HepG2 (cell line): ENCODE data around the gene ZC3H7B. TPM values are rescaled to one million over a fixed set of nuclear protein-coding genes. Genes with fewer than 3 reads are reported as not detected.
A peak's percentile ranks its signal among the peaks of the same experiment; 100 is the strongest.

Experiments
- ATAC-seq: fragments of 200-7000 bp; cut with Tn5 transposase; 3 replicates; pipeline ENCODE4 v1.9.1; 2020; ENCODE audit warnings: mild to moderate bottlenecking, moderate library complexity
- BruUV-seq: library from RNA; stranded (reverse); fragments of 400-500 nt; replicated peaks from 2 replicates; lab custom pipeline; 2021; lab: Mats Ljungman, UMichigan
- CTCF ChIA-PET: fragments of 300-600 bp; formaldehyde crosslinking; extraction: SDS; loops from one replicate; lab custom pipeline; 2021; ENCODE audit warnings: low total read pairs, inconsistent platforms, low intra/inter-chr PET ratio; lab: Yijun Ruan, JAX
- POLR2A ChIA-PET: fragments of 350-600 bp; sonication (Branson Sonifier 250); formaldehyde crosslinking; loops from one replicate; lab custom pipeline; 2020; ENCODE audit warnings: antibody characterized with exemption, inconsistent platforms; lab: Yijun Ruan, JAX
- DNase-seq: peaks from one replicate; pipeline ENCODE4 v3.0.0-alpha.2; 2015; ENCODE audit warnings: low spot score
- FAIRE-seq: peaks from 3 replicates; lab custom pipeline; 2011; peaks lifted over from hg19 to GRCh38; lab: Jason Lieb, UNC
- H2AFZ ChIP-seq: one replicate; pipeline ENCODE4 v1.6.1; 2011; ENCODE audit warnings: low read length, inconsistent platforms
- H3K27ac ChIP-seq: fragments of 300-600 bp; 3 replicates; pipeline ENCODE4 v1.8.0; 2011; ENCODE audit warnings: mixed run types, mild to moderate bottlenecking, mixed read lengths, low read length, inconsistent platforms; ENCODE audit not compliant: insufficient read depth; ENCODE audit errors: extremely low read length
- H3K27me3 ChIP-seq, 2 experiments: fragments of 200-600 bp in 1 of 2; 2 replicates in 1 of 2; 3 replicates in 1 of 2; pipeline versions ENCODE4 v1.6.0 to v1.8.0; 2011; ENCODE audit warnings: low read length in 2 of 2, mild to moderate bottlenecking in 2 of 2, moderate library complexity in 2 of 2, inconsistent platforms in 1 of 2; ENCODE audit not compliant: insufficient read depth in 2 of 2, control insufficient read depth in 1 of 2
- H3K36me3 ChIP-seq, 2 experiments: fragments of 200-600 bp in 1 of 2; replicated peaks in 1 of 2; 2 replicates in 1 of 2; 3 replicates in 1 of 2; pipeline versions ENCODE4 v1.5.1 to v1.8.0; 2011; ENCODE audit warnings: low read length in 2 of 2, inconsistent platforms in 1 of 2; ENCODE audit not compliant: insufficient read depth in 2 of 2, control insufficient read depth in 1 of 2
- H3K4me1 ChIP-seq: 2 replicates; pipeline ENCODE4 v1.5.1; 2012; ENCODE audit warnings: low read length, inconsistent platforms; ENCODE audit not compliant: insufficient read depth
- H3K4me2 ChIP-seq: 2 replicates; pipeline ENCODE4 v1.6.0; 2011; ENCODE audit warnings: low read depth, low read length, inconsistent platforms
- H3K4me3 ChIP-seq, 3 experiments: fragments of 200-600 bp in 1 of 3; sonication (generic), shearing (Covaris generic) in 1 of 3; replicated peaks in 1 of 3; 2 replicates each; pipeline ENCODE4 v1.5.1; 2011 to 2016; ENCODE audit warnings: low read length in 3 of 3, inconsistent platforms in 2 of 3, low read depth in 2 of 3, mild to moderate bottlenecking in 2 of 3, control low read depth in 1 of 3, mixed read lengths in 1 of 3; ENCODE audit not compliant: insufficient read depth in 1 of 3
- H3K79me2 ChIP-seq: one replicate; pipeline ENCODE4 v1.6.1; 2011; ENCODE audit warnings: low read length, inconsistent platforms; ENCODE audit not compliant: insufficient read depth
- H3K9ac ChIP-seq: 2 replicates; pipeline ENCODE4 v1.6.0; 2011; ENCODE audit warnings: mild to moderate bottlenecking, low read depth, low read length, inconsistent platforms; ENCODE audit not compliant: insufficient read depth
- H3K9me3 ChIP-seq: 2 replicates; pipeline ENCODE4 v1.5.1; 2012; ENCODE audit warnings: mild to moderate bottlenecking, low read length
- H4K20me1 ChIP-seq: 2 replicates; pipeline ENCODE4 v1.6.0; 2011; ENCODE audit warnings: inconsistent platforms, mild to moderate bottlenecking, low read length, moderate library complexity; ENCODE audit not compliant: insufficient read depth
- HOXA7 ChIP-seq: sonication (generic); formaldehyde crosslinking; IDR thresholded peaks from 2 replicates; pipeline ENCODE4 v1.8.1; 2022; ENCODE audit warnings: mild to moderate bottlenecking, missing genetic modification reagents, moderate library complexity
- NFKB2 ChIP-seq: sonication (generic); formaldehyde crosslinking; IDR thresholded peaks from 2 replicates; pipeline ENCODE4 v1.4.0; 2020; ENCODE audit warnings: missing genetic modification reagents, borderline replicate concordance
- NR2F1 ChIP-seq, 2 experiments: fragments of 450-650 bp in 1 of 2; formaldehyde crosslinking in 1 of 2; IDR thresholded peaks; 2 replicates each; pipeline versions ENCODE4 v1.5.0 to v1.6.1; 2016 to 2020; ENCODE audit warnings: mild to moderate bottlenecking in 1 of 2, missing compliant biosample characterization in 1 of 2, missing genetic modification reagents in 1 of 2, moderate library complexity in 1 of 2
- POGK ChIP-seq: sonication (generic); formaldehyde crosslinking; conservative IDR thresholded peaks from 2 replicates; pipeline ENCODE4 v1.8.0; 2022; ENCODE audit warnings: mild to moderate bottlenecking, moderate library complexity, missing genetic modification reagents
- PRMT3 ChIP-seq: sonication (generic); formaldehyde crosslinking; IDR thresholded peaks from 2 replicates; pipeline ENCODE4 v1.8.1; 2022; ENCODE audit warnings: low read depth, mild to moderate bottlenecking, moderate library complexity, missing genetic modification reagents, borderline replicate concordance
- SOX5 ChIP-seq: IDR thresholded peaks from 2 replicates; pipeline ENCODE4 v1.6.1; 2016; ENCODE audit warnings: borderline replicate concordance
- SRY ChIP-seq: sonication (generic); formaldehyde crosslinking; IDR thresholded peaks from 2 replicates; pipeline ENCODE4 v1.8.0; 2022; ENCODE audit warnings: mild to moderate bottlenecking, missing genetic modification reagents
- TGIF2 ChIP-seq: IDR thresholded peaks from 2 replicates; pipeline ENCODE4 v1.6.1; 2016; ENCODE audit warnings: control low read depth, missing compliant biosample characterization
- ZC3H13 ChIP-seq: sonication (generic); formaldehyde crosslinking; IDR thresholded peaks from 2 replicates; pipeline ENCODE4 v1.8.1; 2023; ENCODE audit warnings: mild to moderate bottlenecking, missing genetic modification reagents, moderate library complexity
- ZNF276 ChIP-seq: sonication (generic); formaldehyde crosslinking; IDR thresholded peaks from 2 replicates; pipeline ENCODE4 v1.4.0; 2020; ENCODE audit warnings: mild to moderate bottlenecking, low read depth, missing genetic modification reagents
- WGBS: methylation state at CpG from one replicate; pipeline ENCODE4 v1.1.6; 2017; ENCODE audit warnings: low lambda C conversion rate; 5-methylcytosine and 5-hydroxymethylcytosine counted together
- in situ Hi-C: cut with HindIII; loops from 2 replicates; pipeline ENCODE4 v1.10.0; 2017; ENCODE audit warnings: low pct_unique_long_range_greater_than_20kb; ENCODE audit not compliant: extremely low pct_ligation_motif_present
- intact Hi-C: fragments of 100-400 bp; cut with micrococcal nuclease; formaldehyde crosslinking; loops from one replicate; pipeline ENCODE4 v1.10.0; 2022; ENCODE audit not compliant: unreplicated experiment
- polyA plus RNA-seq, 8 experiments: library from polyadenylated mRNA; depleted of rRNA in 3 of 8; stranded (reverse) in 7 of 8; unstranded in 1 of 8; fragments of >200 nt; fragmentation: Illumina TruSeq in 4 of 8; extraction: Trizol in 4 of 8; gene quantifications; 2 replicates each; pipeline versions ENCODE4 v1.2.1 to v1.2.3, GENCODE V29; 2011 to 2016; ENCODE audit warnings: low read depth in 4 of 8, missing spikeins in 1 of 8, mixed read lengths in 1 of 8; ENCODE audit not compliant: insufficient read depth in 1 of 8
- total RNA-seq, 5 experiments: library from RNA; depleted of rRNA; stranded (reverse); fragments of >200 nt; fragmentation: Illumina TruSeq; extraction: Trizol; gene quantifications; 2 replicates each; pipeline ENCODE4 v1.2.3, GENCODE V29; 2016; ENCODE audit warnings: low read depth in 1 of 5
- TF ChIP-seq, protein P1 (sequence below): sonication (generic); formaldehyde crosslinking; IDR thresholded peaks from 2 replicates; pipeline ENCODE4 v1.5.0; 2020; ENCODE audit warnings: mild to moderate bottlenecking, low read depth, missing genetic modification reagents, borderline replicate concordance
- TF ChIP-seq, protein P2 (sequence below): sonication (generic); formaldehyde crosslinking; IDR thresholded peaks from 2 replicates; pipeline ENCODE4 v1.5.1; 2020; ENCODE audit warnings: mild to moderate bottlenecking, missing genetic modification reagents, borderline replicate concordance

ZC3H7B gene
- total and polyA plus RNA-seq, 2 of the 13 experiments (the other 11 are each of a cell fraction or from before 2014, with no cell fraction given), result 26.4 to 37.2 TPM

DNA sequence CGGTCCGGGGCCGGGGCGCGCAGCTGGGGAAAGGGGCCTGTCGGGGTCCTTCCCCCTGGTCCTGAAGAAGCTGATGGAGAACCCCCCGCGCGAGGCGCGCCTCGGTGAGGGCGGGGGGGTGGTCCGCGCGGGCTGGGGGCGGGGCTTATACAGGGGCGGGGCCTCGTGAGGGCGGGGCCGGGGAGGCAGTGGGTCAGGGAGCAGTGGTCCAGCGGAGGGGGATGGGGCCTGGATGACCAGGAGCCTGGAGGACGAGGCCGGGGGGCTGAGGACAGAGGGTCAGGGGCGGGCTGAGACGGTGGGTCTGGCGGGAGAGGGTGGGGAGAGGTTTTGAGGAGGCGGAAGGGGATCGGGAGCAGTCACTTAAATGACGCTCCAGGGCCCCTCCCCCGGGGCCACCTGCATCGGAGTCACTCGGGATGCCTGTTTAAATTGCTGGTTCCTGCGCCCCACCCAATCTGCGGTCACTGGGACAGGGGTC is 80.8 kb downstream of the ZC3H7B start (continued):
- TF ChIP-seq NR2F1 (CRISPR knock-in tag; IDR thresholded peaks at IDR 0.05) (no peak), ZC3H13 (CRISPR knock-in tag) (no peak), SRY (CRISPR knock-in tag) (0 out of 2 replicates have a peak, but pooled peaks have one; percentile 8), POGK (0 out of 2 replicates have a peak, but pooled peaks have one; percentile 42), TGIF2 (CRISPR knock-in tag) (no peak), NFKB2 (0 out of 2 replicates have a peak, but pooled peaks have one; percentile 6), SOX5 (no peak), ZNF276 (CRISPR knock-in tag) (no peak)

DNA sequence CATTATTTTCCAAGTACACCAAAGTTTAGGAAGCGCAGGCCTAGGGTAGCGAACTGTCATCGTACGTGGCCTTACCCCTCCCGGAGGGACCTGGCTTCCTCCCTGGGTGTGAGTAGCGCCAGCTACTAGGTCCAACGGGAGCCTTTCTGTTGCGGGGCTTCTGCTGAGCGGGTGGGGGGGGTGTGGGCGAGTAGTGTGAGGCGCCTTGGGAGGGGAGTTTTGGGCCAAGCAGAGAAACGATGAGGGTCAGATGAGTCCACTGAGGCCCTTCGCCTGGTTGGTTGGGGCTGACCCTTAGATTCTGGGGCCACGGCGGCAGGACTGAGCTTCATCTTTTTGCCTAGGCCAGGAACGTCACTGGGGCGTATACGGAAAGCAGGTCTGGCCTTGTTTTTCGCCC is 81.3 kb downstream of the ZC3H7B start:
- no TSS peak for BruUV-seq
- whole genome bisulfite sequencing, result 37% methylated on average over 14 of the region's 19 CpGs
- CTCF ChIA-PET, result no interaction called here
- Histone ChIP-seq H3K4me1 (peaks cover 24% of the 10 kb centered on the region), H2AFZ (no peak overlapping the region), H3K4me3 (peak overlapping the region; percentile 58 to 84 (median 74)), H3K36me3 (peaks cover 0 to 6% of the 10 kb centered on the region in 2 experiments; a peak in 2 of 5 replicates), H3K4me2 (peak overlapping the region; percentile 84), H3K9me3 (no peaks in the 10 kb centered on the region), H3K79me2 (peaks cover 5% of the 10 kb centered on the region), H3K9ac (peak overlapping the region; percentile 60; the same call in 1 of the 2 replicates), H3K27ac (peak overlapping the region; percentile 98), H3K27me3 (no peaks in the 10 kb centered on the region; a peak in 1 of 5 replicates), H4K20me1 (no peaks in the 10 kb centered on the region)
- POLR2A ChIA-PET, result interaction anchor here (2.0 to 3.6 kb wide), 10 partner anchors 15 to 207 kb away, joined by 9 to 135 read pairs (median 34); partner anchors contain the start of genes ACO2, PHF5A, PMM1 and TOB2
- DNase-seq, result no peak
- TF ChIP-seq, protein P1, sequence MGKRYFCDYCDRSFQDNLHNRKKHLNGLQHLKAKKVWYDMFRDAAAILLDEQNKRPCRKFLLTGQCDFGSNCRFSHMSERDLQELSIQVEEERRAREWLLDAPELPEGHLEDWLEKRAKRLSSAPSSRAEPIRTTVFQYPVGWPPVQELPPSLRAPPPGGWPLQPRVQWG, result no peak
- TF ChIP-seq, protein P2, sequence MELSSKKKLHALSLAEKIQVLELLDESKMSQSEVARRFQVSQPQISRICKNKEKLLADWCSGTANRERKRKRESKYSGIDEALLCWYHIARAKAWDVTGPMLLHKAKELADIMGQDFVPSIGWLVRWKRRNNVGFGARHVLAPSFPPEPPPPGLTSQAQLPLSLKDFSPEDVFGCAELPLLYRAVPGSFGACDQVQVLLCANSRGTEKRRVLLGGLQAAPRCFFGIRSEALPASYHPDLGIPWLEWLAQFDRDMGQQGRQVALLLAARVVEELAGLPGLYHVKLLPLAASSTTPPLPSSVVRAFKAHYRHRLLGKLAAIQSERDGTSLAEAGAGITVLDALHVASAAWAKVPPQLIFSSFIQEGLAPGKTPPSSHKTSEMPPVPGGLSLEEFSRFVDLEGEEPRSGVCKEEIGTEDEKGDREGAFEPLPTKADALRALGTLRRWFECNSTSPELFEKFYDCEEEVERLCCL, result no peak
- no peak for TF ChIP-seq PRMT3 (CRISPR knock-in tag)
- TF ChIP-seq HOXA7 (CRISPR knock-in tag), result no peak
- intact Hi-C loops, result no loop called here
- in situ Hi-C loops, result no loop called here
- ATAC-seq, result no peak
- FAIRE-seq, result no peak
